Heart left ventricle (tissue), 13 donors: ENCODE measurements around the gene PCDH8.

Experiments used
- POLR2A ChIP-seq, 2 donors: fragments of 450-650 bp; IDR thresholded peaks; one replicate each; pipeline ENCODE4 v1.6.1; 2017; ENCODE audit warnings: antibody characterized with exemption in 2 of 2, mild to moderate bottlenecking in 2 of 2, moderate library complexity in 2 of 2
- TF ChIP-seq, protein P1 (sequence below), 12 donors: fragments of 200-600 bp; sonication (generic) in 4 of 12; IDR thresholded peaks; one replicate each; pipeline versions ENCODE4 v1.5.0 to v1.8.0; 2018 to 2022; ENCODE audit warnings: antibody characterized with exemption in 12 of 12, mild to moderate bottlenecking in 5 of 12
- donor health status: ischemic (EF 13 %, LVEDD 7.1; RV severe dilation, severe dysfunction).
- donor health status: DM: no; HTN: yes; CAD: no.
- donor health status: DM: no; HTN: no; CAD: no.
- donor health status: ischemic (EF 25% LVEDD 6.9; RV normal size, moderate dysfunction).
- donor health status: ischemic (EF 25% LVEDD 5.7; RV mildly dilated, moderate dysfunction).
- donor health status: ischemic (EF 35%, LVEDD 5.7; RV mildly dilated, moderate dysfunction).
- donor health status: nonischemic (EF 11% LVEDD 7.7; RV severe dilation, severe dysfunction).
- donor health status: DM: yes; HTN: yes; CAD: no.
- donor health status: PGD.
- donor health status: ischemic (EF 29% LVEDD 5.4; RV normal size, mild dysfunction).
- donor health status: nonischemic (EF 23%, LVEDD 6.1; RV moderate dilation, normal function).

DNA sequence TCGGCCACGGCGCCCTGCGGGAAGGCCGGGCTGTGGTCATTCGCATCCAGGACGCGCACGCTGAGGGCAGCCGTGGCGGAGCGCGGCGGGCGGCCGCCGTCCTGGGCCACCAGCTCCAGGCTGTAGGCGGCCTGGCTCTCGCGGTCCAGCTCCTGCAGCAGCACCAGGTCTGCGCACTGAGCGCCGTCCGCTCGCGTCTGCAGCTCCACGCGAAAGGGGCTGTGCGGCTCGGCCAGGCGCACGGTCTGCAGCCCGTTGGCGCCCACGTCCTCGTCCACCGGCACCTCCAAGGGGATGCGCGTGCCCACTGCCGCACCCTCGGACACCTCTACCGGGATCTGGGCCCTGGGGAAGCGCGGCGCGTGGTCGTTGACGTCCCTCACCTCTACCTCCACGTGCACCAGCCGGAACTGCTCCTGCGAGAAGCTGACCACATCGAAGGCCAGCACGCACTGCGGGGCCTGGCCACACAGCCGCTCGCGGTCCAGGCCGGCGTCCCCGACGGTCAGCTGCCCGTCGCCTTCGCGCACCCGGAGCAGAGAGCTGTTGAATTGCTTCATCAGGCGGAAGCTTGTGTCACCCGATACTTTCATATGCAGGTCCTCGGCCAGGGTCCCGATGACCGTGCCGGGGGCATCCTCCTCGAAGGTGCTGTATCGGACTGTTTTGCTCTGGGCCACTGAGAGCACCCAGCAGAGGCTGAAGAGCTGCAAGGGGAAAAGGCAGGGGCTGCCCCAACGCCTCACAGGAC lies 583 bp downstream of the PCDH8 start:
- TF ChIP-seq, protein P1, sequence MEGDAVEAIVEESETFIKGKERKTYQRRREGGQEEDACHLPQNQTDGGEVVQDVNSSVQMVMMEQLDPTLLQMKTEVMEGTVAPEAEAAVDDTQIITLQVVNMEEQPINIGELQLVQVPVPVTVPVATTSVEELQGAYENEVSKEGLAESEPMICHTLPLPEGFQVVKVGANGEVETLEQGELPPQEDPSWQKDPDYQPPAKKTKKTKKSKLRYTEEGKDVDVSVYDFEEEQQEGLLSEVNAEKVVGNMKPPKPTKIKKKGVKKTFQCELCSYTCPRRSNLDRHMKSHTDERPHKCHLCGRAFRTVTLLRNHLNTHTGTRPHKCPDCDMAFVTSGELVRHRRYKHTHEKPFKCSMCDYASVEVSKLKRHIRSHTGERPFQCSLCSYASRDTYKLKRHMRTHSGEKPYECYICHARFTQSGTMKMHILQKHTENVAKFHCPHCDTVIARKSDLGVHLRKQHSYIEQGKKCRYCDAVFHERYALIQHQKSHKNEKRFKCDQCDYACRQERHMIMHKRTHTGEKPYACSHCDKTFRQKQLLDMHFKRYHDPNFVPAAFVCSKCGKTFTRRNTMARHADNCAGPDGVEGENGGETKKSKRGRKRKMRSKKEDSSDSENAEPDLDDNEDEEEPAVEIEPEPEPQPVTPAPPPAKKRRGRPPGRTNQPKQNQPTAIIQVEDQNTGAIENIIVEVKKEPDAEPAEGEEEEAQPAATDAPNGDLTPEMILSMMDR (IDR thresholded peaks at IDR 0.05): no peak
- TF ChIP-seq POLR2A (IDR thresholded peaks at IDR 0.05): no peak
